ENCODE measurements around the gene TTC4. TPM values are rescaled to one million over a fixed set of nuclear protein-coding genes. Genes with fewer than 3 reads are reported as not detected.

TTC4 gene
- polyA plus RNA-seq, 4 donors, result 30.5 to 37.7 (median 35.4) TPM

DNA sequence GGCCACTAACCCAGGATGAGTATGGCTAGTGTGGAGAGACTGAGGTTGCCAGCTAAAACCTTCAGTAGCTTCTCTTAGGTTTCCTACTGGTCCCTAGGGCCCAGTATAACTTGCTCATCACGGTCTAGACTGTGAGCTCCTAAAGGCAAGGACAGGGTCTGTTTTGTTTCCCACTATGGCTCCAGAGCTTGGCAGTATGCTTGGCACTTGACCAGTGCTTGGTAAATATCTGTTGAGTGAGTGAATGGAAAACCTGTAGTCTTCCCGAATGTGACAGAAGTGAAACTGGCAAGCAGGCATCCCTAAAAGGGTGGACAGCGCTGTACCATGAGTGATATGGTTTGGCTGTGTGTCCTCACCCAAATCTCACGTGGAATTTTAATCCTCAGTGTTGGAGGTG is 61.8 kb downstream of the TTC4 start:
- no peak for DNase-seq (ENCODE audit: low read depth in 4 of 4, low spot score in 2 of 4)

DNA sequence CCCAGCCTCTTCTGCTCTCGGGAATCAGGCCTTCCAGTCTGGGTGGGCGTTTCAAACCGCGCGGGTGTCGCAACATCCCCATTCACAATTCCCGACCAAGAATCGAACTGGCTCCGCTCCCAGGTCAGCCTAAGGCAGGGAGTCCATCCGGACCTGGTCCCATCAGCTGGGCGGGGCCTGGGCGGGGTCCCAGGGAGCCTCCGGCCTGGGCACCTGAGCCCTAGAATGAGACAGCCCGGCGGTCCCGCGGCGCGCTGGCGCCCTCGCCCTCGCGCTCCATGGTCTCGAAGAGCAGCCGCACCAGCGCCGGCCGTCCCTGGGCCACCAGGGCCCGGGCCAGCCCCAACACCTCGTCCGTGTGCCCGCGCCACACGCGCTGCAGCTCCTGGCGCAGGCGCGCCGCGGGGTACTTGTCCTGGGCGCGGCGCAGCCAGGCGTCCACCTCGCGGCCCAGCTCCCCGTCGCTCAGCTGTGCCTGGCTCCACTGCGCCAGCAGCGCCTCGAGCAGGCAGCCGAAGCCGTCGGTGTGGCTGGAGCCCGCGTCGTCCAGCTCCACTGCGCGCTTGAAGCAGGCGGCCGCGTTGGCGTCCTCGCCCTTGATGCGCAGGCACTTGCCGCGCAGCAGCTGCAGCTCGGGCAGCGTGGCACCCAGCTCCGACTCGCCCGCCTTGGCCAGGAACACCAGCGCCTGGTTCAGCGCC is 65.5 kb downstream of the TTC4 start:
- DNase-seq (ENCODE audit: low read depth in 4 of 4, low spot score in 2 of 4), result no peak

DNA sequence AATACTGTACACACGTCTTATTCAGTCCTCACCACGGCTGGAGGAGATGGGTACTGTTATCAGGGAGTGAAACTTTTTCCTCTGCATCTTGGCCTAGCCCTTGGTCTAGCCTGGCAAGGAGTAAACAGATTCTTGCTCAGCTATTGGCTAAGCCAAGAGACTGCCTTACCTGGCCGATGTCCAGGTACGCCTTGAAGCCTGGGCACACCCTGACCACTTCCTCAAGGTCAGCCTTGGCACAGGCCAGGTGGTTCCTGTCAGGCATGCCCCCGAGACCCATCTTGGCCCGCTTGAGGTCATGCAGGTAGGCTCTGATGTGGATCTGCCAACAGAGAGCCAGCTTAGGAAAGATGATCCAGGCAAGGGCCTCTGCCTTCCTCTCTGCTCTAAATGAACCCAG is 66.5 kb downstream of the TTC4 start:
- no peak for DNase-seq (ENCODE audit: low read depth in 4 of 4, low spot score in 2 of 4)

DNA sequence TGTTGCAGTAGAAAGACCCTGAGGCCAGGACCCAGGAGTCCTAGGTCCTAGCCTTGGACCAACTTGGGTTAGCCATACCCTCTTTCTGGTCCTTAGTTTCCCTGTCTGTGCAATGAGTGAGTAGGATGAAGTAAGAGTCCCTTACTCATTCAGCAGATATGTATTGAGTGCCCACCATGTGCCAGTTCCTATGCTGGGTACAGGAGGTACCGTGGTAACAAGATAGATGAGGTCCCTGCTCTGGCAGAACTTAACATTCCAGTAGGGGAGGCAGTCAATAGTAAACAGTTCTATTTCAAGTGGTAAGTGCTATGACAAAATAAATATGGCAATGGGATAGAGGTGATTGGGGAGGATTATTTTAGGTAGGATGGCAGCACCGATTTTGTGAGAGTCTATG is 66.9 kb downstream of the TTC4 start:
- DNase-seq (ENCODE audit: low read depth in 4 of 4, low spot score in 2 of 4), result no peak

DNA sequence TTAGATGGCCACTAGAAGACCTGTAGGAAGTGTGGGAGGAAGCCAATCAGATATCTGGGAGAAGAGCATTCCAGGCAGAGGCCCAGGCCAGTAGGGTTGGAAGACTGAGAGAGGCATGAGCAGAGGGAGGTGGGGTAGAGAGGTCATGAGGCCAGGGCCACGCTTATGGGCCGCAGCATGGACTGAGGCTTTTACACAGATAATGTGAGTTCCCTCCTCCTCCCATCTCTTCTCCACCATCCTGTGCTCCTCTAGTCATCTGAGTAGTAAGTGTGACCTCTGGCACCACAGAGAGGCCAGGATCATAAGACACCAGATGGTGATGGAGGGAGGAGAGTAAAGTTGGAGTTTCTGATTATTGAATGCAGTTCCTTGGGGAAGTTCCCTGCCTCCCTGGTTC is 68.4 kb downstream of the TTC4 start:
- DNase-seq (ENCODE audit: low read depth in 4 of 4, low spot score in 2 of 4), result no peak

DNA sequence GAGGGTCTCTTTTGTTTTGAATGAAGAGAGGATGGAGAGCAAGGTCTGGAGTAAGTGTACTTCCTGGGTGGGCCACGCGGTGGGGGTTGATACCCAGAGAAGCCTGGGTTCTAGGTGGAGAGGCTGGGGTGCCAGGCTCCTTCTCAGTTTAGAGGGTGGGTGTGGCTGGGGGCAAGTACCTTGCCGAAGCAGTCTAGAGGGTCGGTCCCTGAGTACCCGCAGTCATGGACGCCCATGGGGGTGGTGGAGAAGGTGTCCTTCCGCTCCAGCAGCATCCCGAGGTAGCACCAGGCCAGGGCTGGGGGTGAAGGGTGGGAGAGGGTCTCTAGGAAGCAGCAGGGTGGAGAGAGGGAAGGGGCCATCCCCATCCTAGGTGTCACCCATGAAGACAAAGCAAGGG is 71.1 kb downstream of the TTC4 start:
- DNase-seq (ENCODE audit: low read depth in 4 of 4, low spot score in 2 of 4), result no peak

DNA sequence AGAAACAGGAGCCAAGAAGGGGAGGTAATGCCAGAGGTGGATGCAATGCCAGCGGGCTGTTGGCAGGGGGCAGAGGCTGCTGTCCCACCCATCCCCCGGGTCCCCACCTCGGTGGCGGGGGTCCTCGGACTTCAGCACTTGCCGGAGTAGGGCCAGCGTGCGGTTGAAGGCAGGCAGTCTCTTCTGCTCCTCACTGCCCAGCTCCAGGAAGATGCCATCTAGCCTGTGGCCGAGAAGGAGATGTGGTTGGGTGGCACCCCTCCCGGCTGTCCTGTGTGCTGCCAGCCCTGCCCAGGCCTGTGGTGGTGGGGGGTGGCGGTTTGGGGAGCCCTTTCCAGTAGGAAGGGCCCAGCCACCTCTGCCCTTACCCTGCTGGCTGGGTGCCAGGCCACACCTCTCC is 71.9 kb downstream of the TTC4 start:
- DNase-seq (ENCODE audit: low read depth in 4 of 4, low spot score in 2 of 4), result no peak

DNA sequence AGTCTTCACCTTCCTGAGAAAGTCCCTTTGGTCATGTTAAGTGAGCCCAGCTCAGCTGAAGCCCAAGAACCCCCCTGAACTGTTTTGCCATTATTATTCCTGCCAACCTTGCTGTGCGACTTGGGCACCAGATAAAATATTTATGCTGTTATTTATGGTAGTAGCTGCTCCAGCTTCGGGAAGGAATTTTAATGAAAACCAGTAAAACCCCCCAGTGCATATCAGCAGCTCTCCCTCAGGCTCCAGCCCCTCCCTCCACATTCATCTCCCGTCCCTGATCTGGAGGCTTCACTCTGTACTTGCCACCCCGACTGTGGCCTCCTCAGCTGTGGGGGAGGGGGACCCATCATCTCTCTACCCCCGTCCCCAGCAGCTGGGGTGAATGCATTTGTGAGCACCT is 72.8 kb downstream of the TTC4 start:
- DNase-seq (ENCODE audit: low read depth in 4 of 4, low spot score in 2 of 4), result no peak

DNA sequence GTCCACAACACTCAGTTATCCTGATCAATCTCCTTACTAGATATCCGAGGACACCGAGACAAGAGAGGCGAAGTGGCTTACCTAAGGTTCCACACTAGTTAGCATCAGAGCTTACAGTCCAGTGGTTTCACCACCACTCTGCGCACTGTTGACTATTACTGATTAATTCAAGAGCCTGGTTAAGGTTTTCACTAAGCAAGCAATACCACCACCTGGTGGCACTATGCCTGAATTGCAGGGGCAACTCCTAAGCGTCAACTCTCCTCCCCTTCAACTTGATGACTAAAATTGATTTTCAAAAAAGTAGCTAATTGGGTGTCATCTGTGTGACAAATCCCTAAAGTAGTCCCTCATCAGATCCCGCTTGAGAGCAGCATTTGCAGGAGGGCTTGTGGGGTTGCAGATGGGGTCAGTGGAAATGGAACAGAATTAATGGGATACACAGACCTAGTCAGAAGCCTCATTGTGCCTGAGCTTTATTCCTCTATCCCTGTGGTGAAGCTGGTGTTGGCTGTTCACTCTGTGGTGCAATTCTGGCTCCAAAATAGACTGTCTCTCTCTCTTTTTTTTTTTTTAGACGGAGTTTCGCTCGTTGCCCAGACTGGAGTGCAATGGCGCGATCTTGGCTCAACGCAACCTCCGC is 76.3 kb downstream of the TTC4 start:
- DNase-seq (ENCODE audit: low read depth in 4 of 4, low spot score in 2 of 4), result no peak

Other genes starting within 250 kb of the TTC4 start
- 10 to 100 TPM in 3 of 4 donors, 1 to 10 TPM in 1; 9.3 to 15.8 (median 14.3) TPM for gene ACOT11, start 167.6 kb upstream of the TTC4 start, polyA plus RNA-seq (ENCODE audit: insufficient read length in 4 of 4)
- gene FAM151A, start 92.3 kb upstream of the TTC4 start, polyA plus RNA-seq (ENCODE audit: insufficient read length in 4 of 4), result 10 to 100 TPM; 23.0 to 38.9 (median 28.4) TPM
- 10 to 100 TPM in 2 of 4 donors, 1 to 10 TPM in 2; 2.8 to 14.2 (median 8.1) TPM for gene MROH7, start 74.1 kb upstream of the TTC4 start, polyA plus RNA-seq (ENCODE audit: insufficient read length in 4 of 4)
- 10 to 100 TPM in 2 of 4 donors, 1 to 10 TPM in 2; 8.9 to 10.9 (median 10.3) TPM for gene PARS2, start 48.7 kb downstream of the TTC4 start, polyA plus RNA-seq (ENCODE audit: insufficient read length in 4 of 4)
- 1 to 10 TPM; 4.8 to 8.8 (median 7.3) TPM for gene TTC22, start 85.5 kb downstream of the TTC4 start, polyA plus RNA-seq (ENCODE audit: insufficient read length in 4 of 4)
- gene DHCR24, start 171.3 kb downstream of the TTC4 start, polyA plus RNA-seq (ENCODE audit: insufficient read length in 4 of 4), result 10 to 100 TPM; 63.4 to 89.1 (median 78.0) TPM